BLaER1 (cell line): ENCODE measurements around the gene PAQR5.
"Not testable (repeated sequence)": the region's sequence is repeated elsewhere in the genome, so short reads cannot be mapped to it uniquely, and the experiment has no call there.

Experiments
- H3K27ac ChIP-seq: shearing (Covaris generic); formaldehyde crosslinking; 2 replicates; pipeline ENCODE4 v1.8.1; 2022
- H3K27me3 ChIP-seq: shearing (Covaris generic); formaldehyde crosslinking; 2 replicates; pipeline ENCODE4 v1.8.1; 2022
- H3K36me3 ChIP-seq: shearing (Covaris generic); formaldehyde crosslinking; 2 replicates; pipeline ENCODE4 v1.8.1; 2022
- H3K4me1 ChIP-seq: shearing (Covaris generic); formaldehyde crosslinking; 2 replicates; pipeline ENCODE4 v1.8.1; 2022
- H3K4me2 ChIP-seq: shearing (Covaris generic); formaldehyde crosslinking; 2 replicates; pipeline ENCODE4 v1.8.1; 2022
- H3K4me3 ChIP-seq: shearing (Covaris generic); formaldehyde crosslinking; 2 replicates; pipeline ENCODE4 v1.8.1; 2022
- H3K9ac ChIP-seq: shearing (Covaris generic); formaldehyde crosslinking; 2 replicates; pipeline ENCODE4 v1.8.1; 2022
- H3K9me3 ChIP-seq: shearing (Covaris generic); formaldehyde crosslinking; 2 replicates; pipeline ENCODE4 v1.8.1; 2022
- H4K20me1 ChIP-seq: shearing (Covaris generic); formaldehyde crosslinking; 2 replicates; pipeline ENCODE4 v1.8.1; 2022
- Cebpa-rat ChIP-seq: shearing (Covaris generic); IDR thresholded peaks from 2 replicates; pipeline ENCODE4 v1.8.1; 2022

PAQR5 gene

DNA sequence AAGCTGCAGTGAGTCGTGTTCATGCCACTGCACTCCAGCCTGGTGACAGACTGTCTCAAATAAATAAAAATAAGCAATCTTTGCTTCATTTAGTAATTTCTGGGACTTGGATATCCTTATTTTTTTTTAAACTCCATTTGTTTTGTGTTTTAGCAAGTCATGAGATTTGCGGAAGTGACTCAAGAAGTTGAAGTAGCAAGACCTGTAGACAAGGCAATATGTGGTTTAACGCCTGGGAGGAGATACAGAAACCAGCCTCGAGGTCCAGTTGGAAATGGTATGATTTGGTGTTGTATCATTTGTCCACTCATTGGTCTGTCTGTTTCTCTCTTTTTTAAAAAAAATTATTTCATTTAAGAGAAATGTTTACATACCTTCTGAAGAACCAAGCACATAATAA lies 137.3 kb downstream of the PAQR5 start:
- H3K9me3 ChIP-seq, result no peaks in the 10 kb centered on the region
- H4K20me1 ChIP-seq, result 0 out of 2 replicates have a peak, but pooled peaks cover 4% of the 10 kb centered on the region
- H3K27ac ChIP-seq, result no peak overlapping the region

DNA sequence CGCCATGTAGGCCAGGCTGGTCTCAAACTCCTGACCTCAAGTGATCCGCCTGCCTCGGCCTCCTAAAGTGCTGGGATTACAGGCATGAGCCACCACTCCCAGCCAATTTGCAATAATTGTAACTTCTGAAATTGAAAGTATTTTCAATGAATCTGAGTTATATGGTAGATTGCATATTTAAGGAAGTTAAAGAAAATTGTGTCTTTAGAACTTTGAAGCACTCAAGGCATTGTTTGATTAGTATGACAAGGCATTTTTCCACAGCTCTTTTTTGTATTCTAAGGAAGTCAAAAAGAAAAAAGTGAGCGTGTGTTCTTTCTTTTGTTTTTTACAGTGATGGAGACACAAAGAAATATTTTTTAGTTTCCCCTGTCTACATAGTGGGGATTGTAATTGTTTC lies 138.2 kb downstream of the PAQR5 start:
- Histone ChIP-seq H3K9me3 (no peaks in the 10 kb centered on the region), H3K9ac (no peak overlapping the region), H4K20me1 (0 out of 2 replicates have a peak, but pooled peaks cover 4% of the 10 kb centered on the region), H3K36me3 (peaks cover 99% of the 10 kb centered on the region), H3K27me3 (no peaks in the 10 kb centered on the region), H3K4me2 (no peak overlapping the region), H3K27ac (no peak overlapping the region), H3K4me3 (no peak overlapping the region), H3K4me1 (no peaks in the 10 kb centered on the region)
- no peak for TF ChIP-seq Cebpa-rat

More for the DNA sequence above, 137.3 kb downstream of the PAQR5 start:
- Histone ChIP-seq H3K9ac (no peak overlapping the region), H3K4me3 (no peak overlapping the region), H3K27me3 (no peaks in the 10 kb centered on the region), H3K4me1 (no peaks in the 10 kb centered on the region), H3K4me2 (no peak overlapping the region), H3K36me3 (peaks cover 99% of the 10 kb centered on the region)
- TF ChIP-seq Cebpa-rat, result no peak

DNA sequence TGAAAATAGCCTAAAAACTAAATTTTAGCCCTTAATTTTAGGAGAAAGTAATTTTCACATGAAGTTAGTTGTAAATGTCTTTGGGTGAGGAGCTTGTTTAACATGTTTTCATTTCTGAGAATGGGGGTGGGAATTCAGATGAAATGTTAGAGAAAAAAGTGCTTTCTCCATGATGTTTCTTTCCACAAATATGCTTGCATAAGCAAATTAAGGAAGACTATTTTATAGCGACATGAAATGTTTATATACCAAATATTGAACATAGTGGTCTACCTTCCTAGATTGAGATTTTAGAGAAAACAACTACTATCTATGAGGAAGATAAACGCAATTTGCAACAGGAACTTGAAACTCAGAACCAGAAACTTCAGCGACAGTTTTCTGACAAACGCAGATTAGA lies 140.9 kb downstream of the PAQR5 start:
- Histone ChIP-seq H3K27ac (no peak overlapping the region), H3K4me1 (peaks cover 7% of the 10 kb centered on the region), H3K27me3 (no peaks in the 10 kb centered on the region), H3K4me3 (no peak overlapping the region), H3K4me2 (no peak overlapping the region), H3K9me3 (no peaks in the 10 kb centered on the region), H4K20me1 (no peaks in the 10 kb centered on the region), H3K9ac (no peak overlapping the region), H3K36me3 (peaks cover 95% of the 10 kb centered on the region)
- TF ChIP-seq Cebpa-rat, result no peak

DNA sequence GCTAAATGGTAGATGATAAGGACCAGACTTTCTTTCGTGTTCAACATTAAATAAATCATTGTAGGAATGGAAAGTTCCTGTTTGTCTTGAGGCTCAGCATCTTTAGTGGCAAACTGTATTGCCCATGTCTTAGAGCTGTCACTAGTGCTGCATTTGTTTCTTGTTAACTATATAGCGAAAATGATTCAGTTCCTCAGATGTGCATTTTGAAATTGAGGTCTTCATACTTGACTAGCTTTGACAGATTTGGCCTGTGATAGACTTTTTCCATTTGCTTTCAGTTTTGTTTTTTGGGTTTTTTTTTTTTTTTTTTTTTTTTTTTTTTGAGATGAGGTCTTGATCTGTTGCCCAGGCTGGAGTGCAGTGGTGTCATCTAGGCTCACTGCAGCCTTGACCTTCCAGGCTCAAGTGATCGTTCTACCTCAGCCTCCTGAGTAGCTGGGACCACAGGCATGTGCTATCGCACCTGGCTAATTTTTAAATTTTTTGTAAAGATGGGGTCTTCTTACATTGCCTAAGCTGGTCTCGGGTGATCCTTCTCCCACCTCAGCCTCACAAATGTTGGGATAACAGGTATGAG lies 144.4 kb downstream of the PAQR5 start:
- Histone ChIP-seq H3K4me3 (no peak overlapping the region), H3K4me2 (no peak overlapping the region), H4K20me1 (no peaks in the 10 kb centered on the region), H3K9me3 (no peaks in the 10 kb centered on the region), H3K27ac (no peak overlapping the region), H3K4me1 (peaks cover 7% of the 10 kb centered on the region), H3K9ac (no peak overlapping the region), H3K36me3 (peaks cover 92% of the 10 kb centered on the region), H3K27me3 (no peaks in the 10 kb centered on the region)
- no peak for TF ChIP-seq Cebpa-rat

DNA sequence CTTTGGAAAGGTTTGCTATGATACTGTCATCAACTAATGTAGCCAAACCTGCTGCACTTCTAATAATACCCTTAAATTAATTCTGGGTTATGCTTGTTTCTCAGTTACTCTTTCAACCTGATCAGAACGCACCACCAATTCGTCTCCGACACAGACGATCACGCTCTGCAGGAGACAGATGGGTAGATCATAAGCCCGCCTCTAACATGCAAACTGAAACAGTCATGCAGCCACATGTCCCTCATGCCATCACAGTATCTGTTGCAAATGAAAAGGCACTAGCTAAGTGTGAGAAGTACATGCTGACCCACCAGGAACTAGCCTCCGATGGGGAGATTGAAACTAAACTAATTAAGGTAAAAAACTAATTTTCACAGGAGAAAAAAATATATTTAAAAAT lies 146.0 kb downstream of the PAQR5 start:
- Histone ChIP-seq H3K9me3 (no peaks in the 10 kb centered on the region), H3K4me1 (peaks cover 7% of the 10 kb centered on the region), H4K20me1 (no peaks in the 10 kb centered on the region), H3K4me2 (no peak overlapping the region), H3K27ac (no peak overlapping the region), H3K9ac (no peak overlapping the region), H3K4me3 (no peak overlapping the region), H3K36me3 (peaks cover 92% of the 10 kb centered on the region), H3K27me3 (no peaks in the 10 kb centered on the region)
- no peak for TF ChIP-seq Cebpa-rat

DNA sequence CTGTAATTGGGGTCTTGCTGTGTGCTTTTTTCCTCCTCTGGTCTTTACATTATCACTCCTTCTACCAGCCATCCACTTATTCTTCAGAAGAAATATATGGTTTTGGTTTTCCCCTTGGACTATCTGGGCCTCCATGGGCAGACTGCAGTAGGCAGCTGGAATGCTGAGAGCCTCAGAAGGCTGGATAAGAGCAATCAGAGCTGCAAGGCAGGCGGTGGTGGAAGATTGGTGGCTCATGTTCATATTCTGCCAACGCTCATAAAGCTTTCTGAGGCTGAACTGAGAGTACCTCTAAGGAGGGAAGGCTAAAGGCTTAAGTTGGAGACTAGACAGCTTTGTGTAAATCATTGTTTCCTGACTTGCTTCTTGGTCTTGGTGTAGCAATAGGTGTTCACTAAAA lies 148.2 kb downstream of the PAQR5 start:
- Histone ChIP-seq H3K27ac (no peak overlapping the region), H3K4me3 (no peak overlapping the region), H3K27me3 (no peaks in the 10 kb centered on the region), H3K4me1 (peaks cover 9% of the 10 kb centered on the region), H3K9me3 (no peaks in the 10 kb centered on the region), H3K9ac (peak overlapping the region; percentile 51; the same call in 1 of the 2 replicates), H3K36me3 (peaks cover 78% of the 10 kb centered on the region), H4K20me1 (no peaks in the 10 kb centered on the region), H3K4me2 (no peak overlapping the region)
- TF ChIP-seq Cebpa-rat, result no peak

DNA sequence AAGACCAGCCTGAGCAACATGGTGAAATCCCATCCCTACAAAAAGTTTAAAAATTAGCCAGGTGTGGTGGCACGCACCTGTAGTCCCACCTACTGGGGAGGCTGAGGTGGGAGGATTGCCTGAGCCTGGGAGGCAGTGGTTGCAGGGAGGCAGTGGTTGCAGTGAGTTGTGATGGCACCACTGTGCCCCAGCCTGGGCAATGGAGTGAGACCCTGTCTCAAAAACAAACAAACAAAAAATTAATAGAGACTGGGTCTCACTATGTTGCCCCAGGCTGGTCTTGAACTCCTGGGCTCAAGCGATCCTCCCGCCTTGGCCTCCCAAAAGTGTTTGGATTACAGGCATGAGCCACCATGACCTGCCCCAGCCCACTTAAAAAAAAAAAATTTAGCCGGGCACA lies 151.5 kb downstream of the PAQR5 start:
- H3K27me3 ChIP-seq, H3K4me3 ChIP-seq, H3K9me3 ChIP-seq, H3K9ac ChIP-seq, H3K27ac ChIP-seq, H3K4me2 ChIP-seq: not testable (repeated sequence)
- Histone ChIP-seq H3K4me1 (peaks cover 23% of the 10 kb centered on the region), H4K20me1 (peaks cover 25% of the 10 kb centered on the region), H3K36me3 (peaks cover 62% of the 10 kb centered on the region)

DNA sequence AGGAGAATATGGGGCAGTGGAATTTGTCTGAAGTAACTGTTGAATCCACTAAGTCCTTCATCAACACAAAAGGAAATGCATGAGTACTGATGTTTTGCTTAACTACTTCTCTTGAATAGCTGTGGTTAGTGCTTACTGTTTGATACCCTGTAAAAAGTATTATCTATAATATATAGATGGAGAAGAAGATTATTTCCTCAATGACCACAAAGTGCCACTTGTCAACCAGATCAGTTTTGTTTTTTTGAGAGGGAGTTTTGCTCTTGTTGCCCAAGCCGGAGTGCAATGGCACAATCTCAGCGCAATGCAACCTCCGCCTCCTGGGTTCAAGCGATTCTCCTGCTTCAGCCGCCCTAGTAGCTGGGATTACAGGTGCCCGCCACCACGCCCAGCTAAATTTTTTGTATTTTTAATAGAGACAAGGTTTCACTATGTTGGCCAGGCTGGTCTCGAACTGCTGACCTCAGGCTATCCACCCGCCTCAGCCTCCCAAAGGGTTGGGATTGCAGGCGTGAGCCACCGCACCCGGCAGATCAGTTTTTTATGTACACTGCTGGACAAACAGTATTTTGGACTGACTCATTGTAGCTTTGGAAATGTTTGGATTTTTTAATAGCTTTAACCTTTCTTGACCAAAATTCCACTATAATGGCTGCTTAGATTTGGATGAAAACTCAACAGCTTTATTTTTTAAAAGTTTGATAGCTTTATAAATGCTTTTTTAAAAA lies 152.4 kb downstream of the PAQR5 start:
- Histone ChIP-seq H3K9me3 (no peaks in the 10 kb centered on the region), H3K4me1 (peaks cover 27% of the 10 kb centered on the region), H3K27me3 (no peaks in the 10 kb centered on the region), H3K4me3 (no peak overlapping the region), H3K27ac (no peak overlapping the region), H3K9ac (no peak overlapping the region), H4K20me1 (peaks cover 34% of the 10 kb centered on the region), H3K36me3 (peaks cover 62% of the 10 kb centered on the region), H3K4me2 (no peak overlapping the region)
- no peak for TF ChIP-seq Cebpa-rat

DNA sequence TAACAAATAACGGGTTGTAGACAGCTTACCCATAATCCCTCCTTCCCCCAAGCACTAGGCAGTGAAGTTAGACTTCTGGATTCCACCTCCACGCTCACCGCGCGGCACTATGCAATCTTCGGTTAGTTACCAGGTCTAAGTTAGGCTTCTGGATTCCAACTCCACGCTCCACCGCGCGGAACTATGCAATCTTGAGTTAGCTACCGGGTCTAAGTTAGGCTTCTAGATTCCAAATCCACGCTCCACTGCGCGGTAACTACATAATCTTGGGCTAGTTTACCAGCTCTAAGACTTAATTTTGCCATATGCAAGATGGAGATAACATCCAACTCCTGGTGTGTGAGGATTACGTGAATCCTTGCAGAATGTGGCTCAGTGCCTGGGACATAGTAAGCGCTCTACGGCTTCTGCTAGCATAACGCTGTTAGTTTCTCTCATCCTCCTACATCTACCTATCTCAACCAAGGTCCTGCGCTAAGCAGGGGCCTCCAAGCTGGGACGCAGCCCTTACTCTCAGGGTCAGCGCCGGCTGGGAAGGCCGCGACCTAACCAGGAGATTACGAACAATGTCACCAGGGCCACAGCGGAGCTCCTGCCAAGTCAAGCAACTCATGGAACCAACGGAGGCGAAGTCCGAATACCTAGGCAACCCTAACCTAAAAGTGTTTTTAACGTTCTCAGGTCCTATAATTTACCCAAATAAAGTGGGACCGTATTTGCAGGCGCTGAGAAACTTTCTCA lies 153.4 kb downstream of the PAQR5 start:
- Histone ChIP-seq H3K36me3 (peaks cover 62% of the 10 kb centered on the region), H3K9ac (peak overlapping the region; percentile 49), H3K27ac (peak overlapping the region; percentile 93), H3K9me3 (no peaks in the 10 kb centered on the region), H3K4me1 (peaks cover 27% of the 10 kb centered on the region), H4K20me1 (peaks cover 44% of the 10 kb centered on the region), H3K27me3 (no peaks in the 10 kb centered on the region), H3K4me3 (peak overlapping the region; percentile 85), H3K4me2 (peak overlapping the region; percentile 86)
- no peak for TF ChIP-seq Cebpa-rat
